Activated CD8-positive, alpha-beta memory T cell treated with anti-CD3 and anti-CD28 coated beads for 48 hours (primary cell): ENCODE results near the gene SLC1A4.
A peak's percentile ranks its signal among the peaks of the same experiment; 100 is the strongest.
"Not testable (repeated sequence)": the region's sequence is repeated elsewhere in the genome, so short reads cannot be mapped to it uniquely, and the experiment has no call there.

ENCODE experiments used
- DNase-seq, 3 experiments: peaks; one replicate each; pipeline ENCODE4 v3.0.0-alpha.2; 2020; ENCODE audit warnings: low read depth in 2 of 3, low spot score in 2 of 3

SLC1A4 gene

DNA sequence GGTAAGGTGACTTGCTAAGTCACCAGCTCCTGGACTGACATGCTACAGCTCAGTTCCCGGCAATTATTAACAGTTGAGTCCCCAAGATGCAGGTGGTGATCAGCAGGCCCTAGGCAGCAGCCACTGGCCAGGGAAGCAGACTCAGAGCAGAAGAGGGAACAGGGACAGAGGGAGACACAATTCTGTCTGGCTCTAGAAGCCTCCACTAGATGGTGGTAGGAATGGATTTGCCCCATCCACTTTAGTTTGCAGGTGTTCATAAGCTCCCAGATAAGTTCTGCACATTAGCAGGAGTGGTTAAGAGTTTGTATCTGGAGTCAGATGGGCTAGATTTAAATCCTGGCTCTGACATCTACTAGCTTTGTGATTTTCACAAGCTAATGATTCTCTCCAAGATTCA, 25.5 kb upstream of the SLC1A4 start:
- no peak for DNase-seq

DNA sequence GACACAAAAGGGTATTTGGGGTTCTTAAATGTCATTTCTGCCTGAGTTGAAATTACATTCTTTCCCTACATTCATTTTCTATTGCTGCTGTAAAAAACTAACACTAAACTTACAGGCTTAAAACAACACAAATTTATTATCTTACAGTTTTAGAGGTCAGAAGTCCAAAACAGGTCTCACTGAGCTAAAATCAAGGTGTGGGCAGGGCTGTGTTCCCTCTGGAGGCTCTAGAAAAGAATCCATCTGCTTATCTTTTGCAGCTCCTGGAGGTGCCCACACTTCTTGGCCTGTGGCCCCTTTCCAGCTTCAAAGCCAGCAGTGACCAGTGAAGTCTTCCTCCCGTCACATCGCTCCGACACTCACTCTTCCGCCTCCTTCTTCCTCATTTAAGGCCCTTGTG, 23.2 kb upstream of the SLC1A4 start:
- DNase-seq = no peak

DNA sequence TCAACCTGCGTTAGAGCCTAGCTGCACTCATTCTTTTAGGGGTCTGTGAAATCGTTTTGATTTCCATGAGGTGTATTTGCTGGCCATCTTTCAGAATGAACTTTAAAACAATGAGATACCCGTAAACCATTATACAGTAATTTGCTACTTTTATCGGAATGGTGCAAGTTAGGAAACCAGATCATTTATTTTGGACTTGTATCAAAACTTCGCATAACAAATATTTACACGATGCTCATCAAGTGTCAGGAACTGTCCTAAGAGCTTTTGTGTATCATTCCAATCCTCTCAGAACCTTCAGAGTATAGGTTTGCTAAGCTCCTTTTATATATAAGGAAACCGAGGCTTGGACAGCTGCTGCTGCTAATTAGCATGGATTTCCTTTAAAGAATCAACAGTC, 22.4 kb upstream of the SLC1A4 start:
- no peak for DNase-seq

DNA sequence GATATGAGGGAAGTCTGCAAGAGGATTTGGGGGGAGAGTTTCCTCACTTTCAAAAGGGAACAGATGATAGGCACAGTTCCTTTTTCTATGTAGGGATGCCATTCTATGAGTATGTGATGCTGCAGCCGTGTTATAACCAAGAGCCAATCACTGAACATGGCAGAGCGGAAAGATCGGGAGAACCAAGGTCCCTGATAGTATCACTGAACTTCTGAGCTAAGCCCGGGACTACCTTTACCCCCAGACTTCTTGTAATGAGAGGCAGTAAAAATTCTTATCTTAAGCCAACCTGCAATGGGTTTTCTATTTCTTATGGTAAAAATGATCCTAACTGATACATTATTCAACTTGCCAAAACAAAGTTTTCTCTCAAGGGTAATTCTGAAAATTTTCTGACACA, 21.6 kb upstream of the SLC1A4 start:
- no peak for DNase-seq

DNA sequence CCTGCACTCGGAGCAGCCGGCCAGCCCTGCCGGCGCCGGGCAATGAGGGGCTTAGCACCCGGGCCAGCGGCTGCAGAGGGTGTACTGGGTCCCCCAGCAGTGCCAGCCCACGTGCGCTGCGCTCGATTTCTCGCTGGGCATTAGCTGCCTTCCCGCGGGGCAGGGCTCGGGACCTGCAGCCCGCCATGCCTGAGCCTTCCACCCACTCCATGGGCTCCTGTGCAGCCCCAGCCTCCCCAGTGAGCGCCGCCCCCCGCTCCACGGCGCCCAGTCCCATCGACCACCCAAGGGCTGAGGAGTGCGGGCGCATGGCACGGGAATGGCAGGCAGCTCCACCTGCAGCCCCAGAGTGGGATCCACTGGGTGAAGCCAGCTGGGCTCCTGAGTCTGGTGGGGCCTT, 20.1 kb upstream of the SLC1A4 start:
- not testable (repeated sequence) for DNase-seq

DNA sequence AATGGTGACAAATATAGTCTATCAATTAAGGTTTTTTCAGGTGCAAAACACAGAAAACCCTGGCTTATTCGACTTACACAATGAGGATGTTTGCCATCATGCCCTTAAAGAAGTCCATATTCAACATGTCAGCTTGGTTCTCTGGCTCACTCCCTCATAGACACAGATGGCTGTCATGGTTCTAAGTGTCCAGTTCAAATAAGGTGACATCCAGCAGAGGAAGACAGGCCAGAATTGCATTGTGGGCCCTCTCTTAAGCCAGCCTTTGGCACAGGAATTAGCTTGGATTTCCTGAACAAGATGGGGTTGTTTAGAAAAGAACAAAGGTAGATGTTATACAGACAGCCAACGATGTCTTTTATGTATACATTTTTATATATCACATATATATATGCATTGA, 18.7 kb upstream of the SLC1A4 start:
- no peak for DNase-seq

DNA sequence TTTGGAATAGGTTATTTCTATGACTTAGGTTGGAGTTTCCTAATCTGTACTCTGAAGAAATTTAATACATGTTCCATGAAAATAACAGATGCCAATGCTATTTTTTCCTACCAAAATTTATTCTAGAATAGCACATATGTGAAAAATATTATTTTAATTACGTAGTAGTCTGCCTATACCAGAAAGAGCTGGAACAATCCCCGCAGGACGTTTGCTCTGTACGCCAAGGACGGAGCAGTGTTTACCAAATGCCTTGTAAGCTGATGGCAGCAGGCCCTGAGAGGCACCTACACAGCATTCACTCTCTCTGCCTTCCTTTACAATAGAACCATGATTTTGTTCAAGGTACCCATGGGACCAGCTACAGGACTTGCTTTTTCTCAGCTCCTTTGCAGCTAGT, 16.8 kb upstream of the SLC1A4 start:
- DNase-seq = no peak

DNA sequence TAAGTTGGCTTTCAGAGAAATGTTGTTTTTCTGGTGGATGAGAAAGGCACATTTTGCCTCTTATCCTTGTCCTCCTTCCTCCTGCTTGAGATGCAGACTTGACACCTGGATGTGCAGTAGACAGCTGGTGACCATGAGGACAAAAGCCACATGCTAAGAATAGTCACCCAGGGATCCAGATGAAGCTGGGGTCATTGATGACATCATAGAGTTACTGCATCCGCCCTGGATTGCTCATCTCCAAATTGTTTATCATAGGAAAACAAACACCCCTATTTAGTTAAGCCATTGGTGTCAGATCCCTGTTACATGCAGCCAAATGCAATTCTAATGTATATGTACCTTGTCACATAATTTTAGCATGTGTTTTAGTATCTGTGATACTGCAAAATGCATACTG, 16.3 kb upstream of the SLC1A4 start:
- no peak for DNase-seq

DNA sequence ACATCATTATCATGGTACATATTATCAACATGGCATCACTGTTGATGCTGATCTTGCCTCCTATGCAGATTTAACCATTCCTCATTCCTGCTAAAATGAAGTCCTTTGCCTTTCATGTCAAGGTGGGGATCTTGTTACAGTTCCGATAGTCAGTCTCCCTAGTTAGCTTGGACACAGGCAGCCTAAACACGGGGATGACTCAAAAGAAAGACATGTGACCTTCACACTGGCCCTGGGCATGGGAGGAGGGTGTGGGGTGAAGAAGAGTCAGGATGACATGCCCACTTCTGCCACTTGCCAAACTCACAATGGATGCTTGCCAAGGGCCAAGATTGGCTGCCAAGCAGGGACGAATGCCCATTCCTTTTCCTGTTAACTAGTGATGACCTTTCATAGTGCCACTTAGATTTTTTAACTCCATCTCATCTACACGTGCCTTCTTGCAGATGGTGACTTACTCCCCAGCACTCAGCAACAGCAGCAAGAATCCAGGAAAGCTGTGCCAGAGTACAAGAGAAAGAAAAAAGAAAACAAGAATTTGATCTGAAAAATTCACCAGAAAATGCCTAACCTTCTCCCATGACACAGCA, 13.9 kb upstream of the SLC1A4 start:
- DNase-seq = no peak

DNA sequence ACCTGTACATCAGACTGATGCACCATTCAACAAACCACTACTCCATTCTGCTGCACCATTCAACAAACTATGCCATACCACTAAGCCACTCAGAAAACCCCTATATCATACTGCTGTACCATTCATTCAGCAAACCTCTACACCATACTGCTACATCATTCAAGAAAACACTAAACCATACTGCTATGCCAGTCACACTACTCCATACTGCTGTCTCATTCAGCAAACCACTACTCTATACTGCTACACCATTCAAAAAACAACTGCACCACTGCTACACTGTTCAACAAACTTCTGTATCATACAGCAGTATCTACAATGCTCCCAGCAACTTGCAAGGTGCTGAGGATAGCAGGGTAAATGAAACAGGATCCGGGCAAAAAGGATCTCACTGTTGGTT, 12.9 kb upstream of the SLC1A4 start:
- DNase-seq = no peak

DNA sequence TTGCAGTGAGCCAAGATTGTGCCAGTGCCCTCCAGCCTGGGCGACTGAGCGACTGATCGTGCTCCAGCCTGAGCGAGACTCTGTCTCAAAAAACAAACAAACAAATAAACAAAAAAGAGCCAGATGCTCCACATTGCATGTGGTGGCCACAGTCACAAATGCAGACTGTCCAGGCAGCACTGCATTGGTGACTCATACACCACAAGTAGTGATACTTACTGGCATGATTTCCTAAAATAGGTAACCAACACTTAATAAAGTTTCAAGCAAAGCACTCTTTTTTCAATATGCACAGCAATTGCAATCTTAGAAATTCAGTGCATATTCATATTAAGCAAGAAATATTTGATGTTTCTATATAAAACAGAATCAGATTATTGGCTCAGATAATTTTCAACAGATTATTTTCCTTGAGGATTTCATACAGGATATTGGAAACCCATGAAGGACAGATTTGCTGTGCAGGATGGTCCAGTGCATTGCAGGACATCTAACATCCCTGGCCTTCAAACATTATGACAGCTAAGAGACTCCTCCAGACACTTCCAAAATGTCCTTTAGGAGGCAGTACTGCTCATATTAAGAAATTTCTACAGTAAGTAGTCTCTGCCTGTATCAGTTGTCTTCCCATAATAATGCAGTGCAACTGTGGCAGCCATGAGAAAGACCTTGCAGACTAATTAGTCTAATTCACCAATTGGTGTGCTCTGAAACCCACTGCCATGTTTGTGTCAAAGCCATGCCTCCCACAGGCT, 10.5 kb upstream of the SLC1A4 start:
- no peak for DNase-seq

DNA sequence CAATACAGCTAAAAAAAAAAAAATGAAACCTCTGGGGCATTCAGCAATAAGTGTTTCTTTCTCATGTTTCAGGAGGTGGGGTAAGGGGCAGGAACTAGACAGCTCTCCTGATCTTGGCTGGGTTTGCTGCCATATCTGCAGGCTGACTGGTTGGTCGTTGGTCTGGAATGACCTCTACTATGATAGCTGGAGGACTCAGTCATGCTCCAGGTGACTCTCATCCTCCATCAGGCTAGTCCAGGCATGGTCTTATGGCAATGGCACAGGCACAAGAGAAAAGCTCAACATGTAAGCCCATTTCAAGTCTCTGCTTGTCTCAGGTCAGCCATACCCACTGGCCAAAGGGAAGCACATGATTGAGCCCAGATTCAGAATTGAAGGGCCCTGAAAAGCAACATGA, 9.5 kb upstream of the SLC1A4 start:
- no peak for DNase-seq

DNA sequence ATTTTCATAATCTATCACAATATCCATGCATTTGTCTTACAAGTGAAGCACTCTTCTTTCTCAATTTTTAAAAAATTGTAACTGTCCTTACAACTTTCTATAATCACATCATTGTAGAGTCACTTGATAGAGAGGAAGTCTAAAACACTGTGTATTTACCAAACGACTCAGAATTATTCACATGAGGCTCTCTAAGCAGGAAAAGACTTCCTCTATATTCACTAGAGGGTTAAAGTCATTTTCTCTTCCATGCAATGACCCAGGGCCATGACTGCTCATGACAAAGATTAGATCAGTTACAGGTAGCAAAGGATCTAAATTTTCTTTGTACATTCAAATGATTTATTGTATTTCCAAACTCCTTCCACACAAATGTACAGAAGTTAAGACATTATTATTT, 9.0 kb upstream of the SLC1A4 start:
- DNase-seq = no peak

DNA sequence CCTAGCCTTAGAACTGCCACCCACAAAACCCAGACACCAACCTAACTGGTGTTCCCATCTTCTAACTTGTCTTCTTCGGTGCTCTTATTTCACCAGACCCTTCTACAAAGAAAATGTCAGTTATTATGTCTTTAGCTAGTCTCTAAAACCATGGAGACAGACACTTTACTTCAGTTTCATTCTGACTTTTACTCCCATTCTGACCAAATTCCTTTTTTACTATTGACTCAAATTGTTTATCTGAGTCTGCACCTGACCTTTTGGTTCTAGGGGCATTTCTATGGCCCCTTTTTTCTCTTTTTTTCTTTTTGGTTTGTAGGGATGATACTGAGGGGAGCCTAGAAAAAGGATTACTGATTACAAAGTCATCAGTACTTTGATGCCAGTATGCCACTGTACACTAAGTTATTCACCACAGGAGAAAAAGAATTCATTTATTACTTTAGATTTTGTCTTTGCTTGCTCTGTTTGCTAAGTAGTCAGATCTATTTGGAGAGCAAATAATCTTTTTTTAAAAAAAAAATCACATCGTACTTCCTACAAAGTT, 6.8 kb upstream of the SLC1A4 start:
- DNase-seq = no peak

DNA sequence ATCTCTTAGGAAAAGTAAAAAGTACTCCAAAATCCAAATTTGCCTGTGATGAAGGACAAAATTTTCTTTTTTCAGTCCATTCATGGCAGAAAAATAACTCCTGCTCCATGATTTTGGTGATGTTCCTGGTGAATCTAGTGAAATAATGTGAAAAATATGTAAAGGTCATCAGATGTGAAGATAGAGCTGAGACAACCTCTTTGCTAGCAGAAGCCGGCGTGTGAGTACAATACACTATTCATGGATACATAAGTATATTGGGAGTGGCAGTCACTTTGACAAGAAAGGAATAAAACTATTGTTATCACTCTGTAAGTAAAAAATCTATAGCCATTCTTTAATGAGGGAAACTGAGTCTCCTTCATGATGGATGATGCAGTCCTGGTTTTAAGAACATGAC, 6.3 kb upstream of the SLC1A4 start:
- no peak for DNase-seq

DNA sequence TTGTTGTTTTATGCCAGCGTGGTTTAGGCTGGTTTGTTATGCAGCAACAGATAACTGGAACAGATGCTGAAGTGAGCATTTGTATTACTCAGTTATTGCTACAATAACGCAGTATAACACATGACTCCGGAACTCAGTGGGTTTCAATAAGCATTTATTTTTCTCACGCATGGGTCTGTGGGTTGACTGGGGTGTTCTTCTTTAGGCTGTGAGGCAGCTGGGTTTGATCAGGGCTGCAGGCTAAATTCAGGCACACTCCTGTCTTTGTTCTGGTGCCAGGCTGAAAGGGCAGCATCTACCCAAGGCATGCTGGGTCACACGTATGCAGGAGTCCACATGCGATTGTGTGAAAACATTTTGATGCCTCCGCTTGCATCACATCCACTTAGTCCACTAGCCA, 3.8 kb upstream of the SLC1A4 start:
- DNase-seq = no peak

DNA sequence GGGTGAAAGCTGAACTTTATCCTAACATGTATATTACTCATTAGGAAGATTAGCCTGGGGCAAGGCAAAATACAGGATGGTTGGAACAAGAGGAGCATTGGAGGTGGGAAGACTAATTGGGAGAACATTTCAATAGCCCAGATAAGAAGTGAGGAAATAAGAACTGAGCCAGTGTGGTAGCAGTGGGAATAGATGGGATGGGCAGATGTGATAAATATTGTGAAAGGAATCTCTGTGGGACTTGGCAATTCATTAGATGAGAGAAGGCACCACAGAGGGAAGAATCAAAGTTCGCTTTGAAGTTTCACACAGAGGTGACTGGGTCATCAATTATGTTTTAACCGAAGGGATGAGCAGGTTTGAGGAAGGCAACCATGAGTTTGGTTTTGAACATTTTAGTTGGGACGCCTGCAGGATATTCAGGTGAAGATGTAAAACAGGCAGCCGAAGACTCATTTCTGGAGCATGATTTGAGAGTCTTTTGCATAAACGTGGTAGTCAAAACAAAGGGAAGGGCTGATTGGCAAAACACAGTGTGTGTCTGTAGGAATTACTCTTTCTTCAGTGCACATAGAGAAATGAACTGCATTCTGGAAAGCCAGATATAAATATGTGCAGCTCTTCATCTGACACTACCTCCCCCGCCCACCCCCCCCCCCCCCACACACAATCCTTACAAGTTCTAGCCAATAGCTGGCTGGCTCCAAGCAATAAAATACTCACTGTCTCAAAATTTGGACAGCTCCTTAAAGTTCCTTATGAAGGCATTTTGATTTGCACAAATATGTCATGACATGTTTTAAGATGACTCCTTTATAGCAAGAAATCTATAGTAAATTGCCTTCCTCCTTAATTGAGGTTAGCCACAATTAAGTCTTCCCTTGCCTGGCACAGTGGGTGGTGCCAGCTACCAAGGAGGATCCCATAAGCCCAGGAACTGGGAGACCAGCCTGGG, 1.9 kb upstream of the SLC1A4 start:
- no peak for DNase-seq

DNA sequence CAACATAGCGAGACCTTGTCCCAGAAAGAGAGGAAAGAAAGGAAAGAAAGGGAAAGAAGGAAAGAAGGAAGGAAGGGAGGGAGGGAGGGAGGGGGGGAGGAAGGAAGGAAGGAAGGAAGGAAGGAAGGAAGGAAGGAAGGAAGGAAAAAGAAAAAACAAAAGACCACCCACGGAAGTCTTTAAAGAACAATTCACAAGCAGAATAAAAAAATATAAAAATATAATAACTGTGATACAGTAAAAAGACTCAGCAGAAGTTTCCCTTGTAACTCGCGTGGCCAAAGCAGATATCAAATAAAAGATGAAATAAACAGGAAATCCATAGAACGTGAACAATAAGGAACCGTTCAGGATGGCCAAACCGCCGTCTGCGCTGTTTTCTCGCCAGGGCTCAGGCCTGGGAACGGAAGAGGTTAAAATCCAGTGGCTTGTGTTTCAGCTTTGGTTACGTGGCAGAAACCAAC, 1.2 kb upstream of the SLC1A4 start:
- no peak for DNase-seq

DNA sequence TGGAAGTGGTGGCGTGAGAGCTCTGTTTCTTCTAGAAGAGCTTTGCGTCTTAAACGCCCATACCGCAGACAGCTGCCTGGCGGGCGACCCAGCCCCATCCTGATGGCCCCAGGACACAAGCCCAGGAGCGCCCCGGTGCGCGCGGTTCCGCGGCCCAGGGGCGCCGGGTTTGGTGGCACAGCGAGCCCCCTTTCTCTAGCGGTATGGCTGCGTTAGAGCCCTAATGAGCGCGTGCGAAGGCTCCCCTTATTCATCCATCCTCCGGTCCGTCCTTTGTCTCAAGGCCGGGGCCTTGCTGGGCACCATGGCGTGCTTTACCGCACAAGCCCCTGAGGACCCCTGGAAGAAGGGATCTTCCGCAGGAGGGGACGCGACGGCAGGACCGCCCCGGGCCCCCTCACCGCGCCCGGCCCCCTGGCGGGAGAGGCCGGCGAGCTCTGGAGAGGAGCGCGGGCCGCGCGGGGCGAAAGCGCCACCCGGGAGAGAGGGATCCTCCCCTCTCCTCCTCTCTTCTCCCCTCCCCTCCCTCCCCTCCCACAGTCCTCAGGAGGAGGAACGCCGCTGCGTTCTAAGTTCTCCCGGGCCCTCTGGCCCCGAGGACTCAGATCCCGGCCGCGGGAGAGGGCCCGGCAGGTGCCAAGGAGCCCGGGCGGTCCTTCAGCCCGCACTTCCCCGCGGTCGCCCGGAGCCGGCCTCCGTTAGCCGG, 626 bp upstream of the SLC1A4 start:
- peak; percentile 17 to 49 (median 42) for DNase-seq

DNA sequence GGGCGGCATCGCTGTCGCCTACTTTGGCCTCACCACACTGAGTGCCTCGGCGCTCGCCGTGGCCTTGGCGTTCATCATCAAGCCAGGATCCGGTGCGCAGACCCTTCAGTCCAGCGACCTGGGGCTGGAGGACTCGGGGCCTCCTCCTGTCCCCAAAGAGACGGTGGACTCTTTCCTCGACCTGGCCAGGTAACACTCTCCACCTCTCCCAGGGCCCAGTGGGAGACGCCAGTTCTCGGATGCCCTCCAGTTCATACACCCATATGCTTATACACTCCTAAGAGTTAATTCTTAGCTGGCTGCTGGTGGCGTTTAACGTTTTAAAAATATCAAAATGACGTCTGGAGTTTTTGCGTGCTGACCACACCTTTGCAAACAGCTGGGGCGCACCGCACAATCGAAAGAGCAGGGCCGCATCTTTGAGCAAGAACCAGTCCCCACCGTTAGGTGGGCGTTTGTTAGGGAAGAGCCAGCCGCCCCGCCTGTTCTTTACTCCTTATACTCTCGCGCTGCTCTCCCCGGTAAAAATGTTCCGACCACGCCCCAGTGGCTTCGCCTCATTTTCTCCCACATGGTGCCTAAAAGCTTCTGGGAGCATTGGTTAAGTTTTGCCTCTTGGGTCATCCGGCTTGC, 899 bp downstream of the SLC1A4 start:
- peak in 1 of 3 experiments; percentile 16 for DNase-seq

DNA sequence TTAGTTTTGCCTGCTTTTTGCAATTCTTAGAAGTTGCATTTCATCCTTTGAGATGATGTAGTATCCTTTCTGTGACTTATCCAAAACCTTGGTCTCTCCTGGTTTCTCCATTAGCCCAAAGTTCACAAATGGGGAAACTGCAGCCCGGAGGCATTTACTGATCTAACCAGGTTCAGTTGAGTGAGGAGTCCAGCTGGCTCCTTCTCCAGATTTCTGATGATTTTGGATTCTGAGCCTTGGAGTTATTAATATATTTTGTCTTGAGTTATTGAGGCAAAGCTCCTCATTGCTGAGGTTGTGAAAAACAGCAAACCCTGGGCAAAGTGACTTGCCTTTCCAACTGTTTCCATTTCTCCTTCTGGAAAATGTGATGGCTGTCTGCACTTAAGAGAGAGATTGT, 1.7 kb downstream of the SLC1A4 start:
- no peak for DNase-seq
